ENCODE measurements around the gene CDH23.
A peak's percentile ranks its signal among the peaks of the same experiment; 100 is the strongest.

CDH23 gene

DNA sequence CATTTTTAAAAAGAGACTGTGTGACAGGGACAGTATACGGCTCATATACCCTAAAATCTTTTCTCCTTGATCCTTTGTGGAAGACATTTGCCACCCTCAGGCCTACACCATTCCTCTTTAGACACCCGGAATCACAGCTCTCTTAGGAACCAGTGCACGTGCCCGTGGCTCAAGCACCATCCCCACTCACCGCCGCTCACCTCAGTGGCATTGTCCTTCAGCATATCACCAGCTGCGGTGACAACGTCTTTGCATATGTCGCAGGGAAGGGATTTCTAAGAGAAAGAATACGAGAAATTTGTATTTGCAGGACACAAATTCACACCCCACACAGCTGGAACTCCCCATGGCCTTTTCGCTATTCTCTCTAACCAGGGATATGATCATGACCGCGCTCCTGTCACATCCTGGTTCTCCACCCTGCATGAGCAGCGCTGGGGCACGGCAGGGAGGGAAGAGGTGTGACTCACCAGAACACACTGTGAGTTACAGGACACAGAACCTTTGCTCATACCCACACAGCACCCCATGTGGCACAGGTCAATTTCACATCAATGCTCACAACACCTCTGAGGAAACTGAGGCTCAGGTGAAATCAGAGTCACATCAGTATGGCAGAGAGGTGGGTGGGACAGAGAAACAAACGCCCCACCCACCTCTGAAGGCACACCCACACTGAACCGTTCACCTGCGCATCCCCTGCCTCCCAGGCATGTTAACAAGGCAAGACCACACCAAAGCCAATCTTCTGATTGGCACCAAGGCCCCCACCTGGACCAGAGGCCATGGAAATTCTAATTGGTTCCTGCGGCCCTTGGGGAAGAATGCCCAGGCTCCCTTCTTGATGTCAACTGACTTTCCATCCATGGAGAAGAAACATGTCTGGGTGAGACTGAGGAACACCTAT lies 435.2 kb downstream of the CDH23 start:
- no peak for DNase-seq

GRCh38 chr10:71832967-71833366 lies 436.2 kb downstream of the CDH23 start:
- DNase-seq = no peak

GRCh38 chr10:71833451-71834342 lies 437.0 kb downstream of the CDH23 start:
- no peak for DNase-seq

- DNase-seq = no peak
These were observed 437.6 kb downstream of the CDH23 start for GRCh38 chr10:71834343-71834674.

- DNase-seq = peak; percentile 91
These were observed 439.2 kb downstream of the CDH23 start for GRCh38 chr10:71835671-71836595.

GRCh38 chr10:71836596-71836974 lies 439.9 kb downstream of the CDH23 start:
- DNase-seq = no peak

DNA sequence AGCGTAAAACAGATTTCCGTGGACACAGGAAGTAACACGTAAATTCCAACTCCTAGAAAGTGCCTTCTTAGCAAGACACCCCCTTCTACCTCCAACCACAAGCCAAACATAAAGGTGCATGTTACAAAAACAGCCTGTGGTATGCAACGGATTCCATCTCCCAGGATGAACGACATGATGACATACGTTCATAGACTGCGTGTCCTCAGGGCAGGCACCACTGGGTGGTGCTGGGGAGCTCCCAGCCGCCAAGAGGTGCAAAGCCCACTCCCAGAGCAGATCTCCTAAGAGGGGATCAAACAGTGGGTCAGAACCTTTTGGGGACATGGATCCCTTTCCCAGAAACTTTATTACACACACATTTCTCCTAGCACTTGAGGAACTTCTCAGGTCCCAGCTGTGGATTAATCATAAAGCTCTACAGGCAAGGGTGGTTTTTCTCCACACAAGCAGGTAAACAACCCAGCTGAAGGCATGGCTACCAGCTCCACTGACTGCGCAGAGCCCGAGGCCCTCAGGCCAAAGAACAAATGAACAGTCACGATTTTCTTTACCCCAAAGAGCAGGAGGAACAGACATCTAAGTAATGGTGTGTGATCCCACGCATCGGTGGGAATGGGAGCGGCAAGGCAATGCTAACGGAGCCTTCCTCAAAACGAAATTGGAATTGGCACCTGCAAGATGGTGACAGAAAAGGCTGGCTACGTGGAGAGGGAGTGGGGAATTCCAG lies 440.5 kb downstream of the CDH23 start:
- peak; percentile 37 for DNase-seq

- peak; percentile 11 for DNase-seq
These were observed 441.8 kb downstream of the CDH23 start for GRCh38 chr10:71838264-71839211.

DNA sequence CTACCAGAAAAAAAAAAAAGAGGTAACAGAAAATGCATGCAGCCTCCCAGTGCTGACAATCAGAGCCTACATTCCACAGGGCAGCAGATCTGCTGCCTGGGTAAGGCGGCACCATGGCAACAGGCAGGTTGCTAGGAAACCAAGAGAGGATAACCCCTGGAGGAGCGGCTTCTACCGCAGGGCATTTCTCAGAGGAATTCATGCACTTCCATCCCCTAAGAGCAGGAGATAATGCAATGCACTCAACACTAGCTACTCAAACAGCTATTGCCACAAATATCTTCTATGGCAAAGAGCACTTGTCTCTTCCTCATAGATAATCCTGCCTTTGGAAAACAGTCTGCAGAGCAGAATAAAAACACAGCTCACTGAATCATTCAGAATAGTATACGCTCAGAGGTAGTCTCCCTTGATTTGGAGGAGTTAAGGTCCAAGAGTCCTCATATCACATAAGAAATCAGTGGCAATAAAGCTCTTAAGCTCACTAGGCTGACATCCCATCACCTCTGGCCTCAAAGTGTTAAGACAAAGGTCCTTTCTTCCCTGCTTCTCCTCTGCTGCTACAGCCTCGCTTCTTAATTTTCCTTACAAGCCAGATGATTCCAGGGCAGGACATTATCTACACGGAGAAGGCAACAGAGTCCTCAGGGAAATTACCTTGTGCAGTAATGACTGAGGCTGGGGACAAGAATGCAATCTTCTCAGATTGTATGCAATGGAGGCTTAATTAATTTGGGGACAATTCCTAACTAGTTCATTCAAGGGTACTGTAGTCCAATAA lies 443.6 kb downstream of the CDH23 start:
- DNase-seq = peak; percentile 94

DNA sequence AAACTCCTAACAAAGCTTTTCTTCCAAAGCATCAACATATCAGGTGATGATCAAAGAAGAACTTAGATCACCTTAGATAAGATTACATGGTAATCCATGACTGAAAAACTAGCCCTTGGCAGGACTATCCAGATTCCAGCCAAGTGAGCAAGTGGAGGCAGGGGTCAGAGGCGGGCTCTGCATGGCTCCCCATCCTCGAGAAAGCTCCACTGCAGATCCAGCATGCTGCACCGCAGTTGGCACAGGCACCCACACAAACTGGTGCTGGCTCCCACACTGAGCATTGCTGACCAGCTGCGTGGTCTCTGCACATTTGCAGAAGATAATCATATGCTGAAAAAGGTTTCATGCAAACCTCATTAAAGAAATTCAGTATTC lies 444.2 kb downstream of the CDH23 start:
- DNase-seq = no peak

DNA sequence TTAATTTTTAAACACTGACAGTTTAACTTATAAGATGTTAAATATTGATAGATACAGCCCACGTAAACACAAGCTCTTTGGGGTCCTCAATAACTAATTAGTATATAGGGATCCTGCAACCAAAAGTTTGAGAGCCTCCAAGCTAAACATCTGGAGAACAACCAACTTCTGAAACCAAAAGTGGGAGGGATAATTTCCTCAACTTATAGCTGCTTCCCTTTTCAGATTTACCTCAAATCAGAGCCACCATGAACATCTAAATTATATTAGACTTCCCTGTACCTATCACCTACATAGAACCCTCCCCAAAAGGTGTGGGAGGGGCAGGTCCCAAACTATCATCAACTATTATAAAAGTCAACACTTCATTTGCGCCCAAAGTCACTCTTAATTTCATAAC lies 445.7 kb downstream of the CDH23 start:
- no peak for DNase-seq

GRCh38 chr10:71842856-71843686 lies 446.4 kb downstream of the CDH23 start:
- DNase-seq = no peak

DNA sequence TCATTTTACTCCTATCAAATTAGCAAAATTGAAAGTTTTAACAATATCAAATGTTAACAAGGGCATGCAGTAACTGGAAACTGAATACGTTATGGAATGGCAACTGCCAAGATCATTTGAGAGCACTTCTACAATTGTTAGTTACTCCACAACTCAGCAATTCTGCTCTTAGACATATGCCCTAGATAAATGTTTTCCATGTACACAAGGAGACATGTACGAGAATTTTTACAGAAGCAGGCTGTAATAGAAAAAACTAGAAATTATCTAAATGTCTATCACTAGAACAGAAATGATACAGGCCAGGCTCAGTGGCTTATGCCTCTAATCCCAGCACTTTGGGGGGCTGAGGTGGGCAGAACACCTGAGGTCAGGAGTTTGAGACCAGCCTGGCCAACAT lies 447.4 kb downstream of the CDH23 start:
- DNase-seq = no peak

GRCh38 chr10:71844695-71845094 lies 448.0 kb downstream of the CDH23 start:
- DNase-seq = no peak

GRCh38 chr10:71845410-71846405 lies 449.0 kb downstream of the CDH23 start:
- DNase-seq = no peak

DNA sequence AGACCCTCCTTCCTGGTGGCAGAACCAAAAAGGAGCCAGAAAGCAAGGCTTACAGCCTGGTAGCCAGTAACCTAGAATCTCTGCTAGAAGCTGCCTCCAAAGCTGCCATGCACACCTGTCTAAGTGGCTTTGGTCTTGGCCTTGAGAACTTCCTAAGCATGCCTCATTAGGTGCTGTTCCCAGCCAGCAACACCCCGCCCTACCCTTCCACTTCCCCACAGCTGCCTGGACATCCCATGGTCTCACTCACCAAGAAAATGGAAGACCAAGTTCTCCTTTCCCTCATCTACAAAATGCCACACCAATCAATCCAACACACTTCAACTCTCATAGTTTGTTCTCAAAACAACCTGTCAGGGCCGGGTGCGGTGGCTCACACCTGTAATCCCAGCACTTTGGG lies 450.1 kb downstream of the CDH23 start:
- DNase-seq = no peak

GRCh38 chr10:71847418-71847817 lies 450.7 kb downstream of the CDH23 start:
- no peak for DNase-seq
